HG03442 (cell line): ENCODE results near the gene ACTL10.

Experiments used
- ATAC-seq: cut with Tn5 transposase; IDR thresholded peaks from one replicate; pipeline ENCODE4 v1.9.1; 2021; ENCODE audit warnings: mild to moderate bottlenecking, moderate library complexity; ENCODE audit not compliant: unreplicated experiment

The ACTL10 gene

GRCh38 chr20:33648396-33649004 lies 18.2 kb upstream of the ACTL10 start:
- ATAC-seq, result no peak

GRCh38 chr20:33649201-33649681 lies 17.5 kb upstream of the ACTL10 start:
- no peak for ATAC-seq

GRCh38 chr20:33650111-33650752 lies 16.5 kb upstream of the ACTL10 start:
- no peak for ATAC-seq

- no peak for ATAC-seq
Measured at GRCh38 chr20:33650753-33651561, 15.8 kb upstream of the ACTL10 start.

GRCh38 chr20:33651562-33652048 lies 15.1 kb upstream of the ACTL10 start:
- ATAC-seq, result no peak

GRCh38 chr20:33653218-33653899 lies 13.4 kb upstream of the ACTL10 start:
- ATAC-seq, result no peak

- ATAC-seq, result no peak
Measured at GRCh38 chr20:33653900-33654596, 12.7 kb upstream of the ACTL10 start.

GRCh38 chr20:33654680-33655161 lies 12.0 kb upstream of the ACTL10 start:
- ATAC-seq, result no peak

- ATAC-seq, result no peak
Measured at GRCh38 chr20:33655164-33655563, 11.6 kb upstream of the ACTL10 start.

GRCh38 chr20:33656010-33656782 lies 10.5 kb upstream of the ACTL10 start:
- no peak for ATAC-seq

- ATAC-seq, result no peak
Measured at GRCh38 chr20:33656783-33657703, 9.7 kb upstream of the ACTL10 start.

- ATAC-seq, result no peak
Measured at GRCh38 chr20:33657704-33658095, 9.0 kb upstream of the ACTL10 start.

- ATAC-seq, result no peak
Measured at GRCh38 chr20:33658510-33658909, 8.2 kb upstream of the ACTL10 start.

GRCh38 chr20:33658929-33659328 lies 7.8 kb upstream of the ACTL10 start:
- ATAC-seq, result no peak

- no peak for ATAC-seq
Measured at GRCh38 chr20:33659341-33660034, 7.3 kb upstream of the ACTL10 start.

- no peak for ATAC-seq
Measured at GRCh38 chr20:33660035-33660684, 6.6 kb upstream of the ACTL10 start.

GRCh38 chr20:33660685-33661058 lies 6.1 kb upstream of the ACTL10 start:
- no peak for ATAC-seq

GRCh38 chr20:33662172-33662571 lies 4.6 kb upstream of the ACTL10 start, which contains the start of gene C20orf144:
Gene C20orf144 (plus strand): TSS chr20:33662327. CDS start chr20:33662346, 19 bp downstream.
- no peak for ATAC-seq
